HepG2 (cell line): Measurements from ENCODE around the gene TGM5. TPM values are rescaled to one million over a fixed set of nuclear protein-coding genes. Genes with fewer than 3 reads are reported as not detected.

ENCODE experiments used
- ATAC-seq: fragments of 200-7000 bp; cut with Tn5 transposase; 3 replicates; pipeline ENCODE4 v1.9.1; 2020; ENCODE audit warnings: mild to moderate bottlenecking, moderate library complexity
- BruUV-seq: library from RNA; stranded (reverse); fragments of 400-500 nt; replicated peaks from 2 replicates; lab custom pipeline; 2021; lab: Mats Ljungman, UMichigan
- CTCF ChIA-PET: fragments of 300-600 bp; formaldehyde crosslinking; extraction: SDS; loops from one replicate; lab custom pipeline; 2021; ENCODE audit warnings: low total read pairs, inconsistent platforms, low intra/inter-chr PET ratio; lab: Yijun Ruan, JAX
- POLR2A ChIA-PET: fragments of 350-600 bp; sonication (Branson Sonifier 250); formaldehyde crosslinking; loops from one replicate; lab custom pipeline; 2020; ENCODE audit warnings: antibody characterized with exemption, inconsistent platforms; lab: Yijun Ruan, JAX
- DNase-seq: peaks from one replicate; pipeline ENCODE4 v3.0.0-alpha.2; 2015; ENCODE audit warnings: low spot score
- FAIRE-seq: peaks from 3 replicates; lab custom pipeline; 2011; peaks lifted over from hg19 to GRCh38; lab: Jason Lieb, UNC
- H2AFZ ChIP-seq: one replicate; pipeline ENCODE4 v1.6.1; 2011; ENCODE audit warnings: low read length, inconsistent platforms
- H3K27ac ChIP-seq: fragments of 300-600 bp; 3 replicates; pipeline ENCODE4 v1.8.0; 2011; ENCODE audit warnings: mixed run types, mild to moderate bottlenecking, mixed read lengths, low read length, inconsistent platforms; ENCODE audit not compliant: insufficient read depth; ENCODE audit errors: extremely low read length
- H3K27me3 ChIP-seq, 2 experiments: fragments of 200-600 bp in 1 of 2; 2 replicates in 1 of 2; 3 replicates in 1 of 2; pipeline versions ENCODE4 v1.6.0 to v1.8.0; 2011; ENCODE audit warnings: low read length in 2 of 2, mild to moderate bottlenecking in 2 of 2, moderate library complexity in 2 of 2, inconsistent platforms in 1 of 2; ENCODE audit not compliant: insufficient read depth in 2 of 2, control insufficient read depth in 1 of 2
- H3K36me3 ChIP-seq, 2 experiments: fragments of 200-600 bp in 1 of 2; replicated peaks in 1 of 2; 2 replicates in 1 of 2; 3 replicates in 1 of 2; pipeline versions ENCODE4 v1.5.1 to v1.8.0; 2011; ENCODE audit warnings: low read length in 2 of 2, inconsistent platforms in 1 of 2; ENCODE audit not compliant: insufficient read depth in 2 of 2, control insufficient read depth in 1 of 2
- H3K4me1 ChIP-seq: 2 replicates; pipeline ENCODE4 v1.5.1; 2012; ENCODE audit warnings: low read length, inconsistent platforms; ENCODE audit not compliant: insufficient read depth
- H3K4me2 ChIP-seq: 2 replicates; pipeline ENCODE4 v1.6.0; 2011; ENCODE audit warnings: low read depth, low read length, inconsistent platforms
- H3K4me3 ChIP-seq, 3 experiments: fragments of 200-600 bp in 1 of 3; sonication (generic), shearing (Covaris generic) in 1 of 3; replicated peaks in 1 of 3; 2 replicates each; pipeline ENCODE4 v1.5.1; 2011 to 2016; ENCODE audit warnings: low read length in 3 of 3, inconsistent platforms in 2 of 3, low read depth in 2 of 3, mild to moderate bottlenecking in 2 of 3, control low read depth in 1 of 3, mixed read lengths in 1 of 3; ENCODE audit not compliant: insufficient read depth in 1 of 3
- H3K79me2 ChIP-seq: one replicate; pipeline ENCODE4 v1.6.1; 2011; ENCODE audit warnings: low read length, inconsistent platforms; ENCODE audit not compliant: insufficient read depth
- H3K9ac ChIP-seq: 2 replicates; pipeline ENCODE4 v1.6.0; 2011; ENCODE audit warnings: mild to moderate bottlenecking, low read depth, low read length, inconsistent platforms; ENCODE audit not compliant: insufficient read depth
- H3K9me3 ChIP-seq: 2 replicates; pipeline ENCODE4 v1.5.1; 2012; ENCODE audit warnings: mild to moderate bottlenecking, low read length
- H4K20me1 ChIP-seq: 2 replicates; pipeline ENCODE4 v1.6.0; 2011; ENCODE audit warnings: inconsistent platforms, mild to moderate bottlenecking, low read length, moderate library complexity; ENCODE audit not compliant: insufficient read depth
- AGO2 ChIP-seq: fragments of 200-400 bp; formaldehyde crosslinking; optimal IDR thresholded peaks from 2 replicates; pipeline ENCODE3; 2017; ENCODE audit warnings: mild to moderate bottlenecking, low read depth, low read length, moderate library complexity
- DR1 ChIP-seq: sonication (generic); formaldehyde crosslinking; IDR thresholded peaks from 2 replicates; pipeline ENCODE4 v1.8.0; 2021; ENCODE audit warnings: mild to moderate bottlenecking, missing genetic modification reagents, inconsistent platforms
- GTF2F1 ChIP-seq: fragments of 150-350 bp; IDR thresholded peaks from 2 replicates; pipeline ENCODE4 v1.6.1; 2014; ENCODE audit warnings: low read length
- KLF16 ChIP-seq, 2 experiments: sonication (generic) in 1 of 2; formaldehyde crosslinking in 1 of 2; IDR thresholded peaks; 2 replicates each; pipeline versions ENCODE4 v1.6.1 to v1.8.0; 2016 to 2023; ENCODE audit warnings: missing genetic modification reagents in 2 of 2, missing compliant biosample characterization in 1 of 2
- RAD21 ChIP-seq: fragments of 450-650 bp; formaldehyde crosslinking; IDR thresholded peaks from 2 replicates; pipeline ENCODE4 v1.5.0; 2020; ENCODE audit warnings: mild to moderate bottlenecking
- ZNF230 ChIP-seq: sonication (generic); formaldehyde crosslinking; IDR thresholded peaks from 2 replicates; pipeline ENCODE4 v1.4.0; 2020; ENCODE audit warnings: mild to moderate bottlenecking, missing genetic modification reagents
- ZNF501 ChIP-seq: sonication (generic); formaldehyde crosslinking; IDR thresholded peaks from 2 replicates; pipeline ENCODE4 v1.5.1; 2020; ENCODE audit warnings: mild to moderate bottlenecking, moderate library complexity, missing genetic modification reagents
- ZNF556 ChIP-seq: sonication (generic); formaldehyde crosslinking; IDR thresholded peaks from 2 replicates; pipeline ENCODE4 v1.4.0; 2020; ENCODE audit warnings: mild to moderate bottlenecking, missing genetic modification reagents, borderline replicate concordance
- ZNF674 ChIP-seq: sonication (generic); formaldehyde crosslinking; IDR thresholded peaks from 2 replicates; pipeline ENCODE4 v1.5.0; 2020; ENCODE audit warnings: low read depth, mild to moderate bottlenecking, missing genetic modification reagents
- ZSCAN20 ChIP-seq: sonication (generic); formaldehyde crosslinking; IDR thresholded peaks from 2 replicates; pipeline ENCODE4 v1.4.0; 2020; ENCODE audit warnings: missing genetic modification reagents, mild to moderate bottlenecking, borderline replicate concordance
- WGBS: methylation state at CpG from one replicate; pipeline ENCODE4 v1.1.6; 2017; ENCODE audit warnings: low lambda C conversion rate; 5-methylcytosine and 5-hydroxymethylcytosine counted together
- in situ Hi-C: cut with HindIII; loops from 2 replicates; pipeline ENCODE4 v1.10.0; 2017; ENCODE audit warnings: low pct_unique_long_range_greater_than_20kb; ENCODE audit not compliant: extremely low pct_ligation_motif_present
- intact Hi-C: fragments of 100-400 bp; cut with micrococcal nuclease; formaldehyde crosslinking; loops from one replicate; pipeline ENCODE4 v1.10.0; 2022; ENCODE audit not compliant: unreplicated experiment
- polyA plus RNA-seq, 8 experiments: library from polyadenylated mRNA; depleted of rRNA in 3 of 8; stranded (reverse) in 7 of 8; unstranded in 1 of 8; fragments of >200 nt; fragmentation: Illumina TruSeq in 4 of 8; extraction: Trizol in 4 of 8; gene quantifications; 2 replicates each; pipeline versions ENCODE4 v1.2.1 to v1.2.3, GENCODE V29; 2011 to 2016; ENCODE audit warnings: low read depth in 4 of 8, missing spikeins in 1 of 8, mixed read lengths in 1 of 8; ENCODE audit not compliant: insufficient read depth in 1 of 8
- total RNA-seq, 5 experiments: library from RNA; depleted of rRNA; stranded (reverse); fragments of >200 nt; fragmentation: Illumina TruSeq; extraction: Trizol; gene quantifications; 2 replicates each; pipeline ENCODE4 v1.2.3, GENCODE V29; 2016; ENCODE audit warnings: low read depth in 1 of 5
- TF ChIP-seq, protein P1 (sequence below): sonication (generic); formaldehyde crosslinking; IDR thresholded peaks from 2 replicates; pipeline ENCODE4 v1.5.0; 2020; ENCODE audit warnings: mild to moderate bottlenecking, missing genetic modification reagents
- TF ChIP-seq, protein P2 (sequence below): sonication (generic); formaldehyde crosslinking; IDR thresholded peaks from 2 replicates; pipeline ENCODE4 v1.5.1; 2020; ENCODE audit warnings: mild to moderate bottlenecking, missing genetic modification reagents

The TGM5 gene
- total and polyA plus RNA-seq, 2 of the 13 experiments (the other 11 are each of a cell fraction or from before 2014, with no cell fraction given) = 0.18 to 0.65 TPM

DNA sequence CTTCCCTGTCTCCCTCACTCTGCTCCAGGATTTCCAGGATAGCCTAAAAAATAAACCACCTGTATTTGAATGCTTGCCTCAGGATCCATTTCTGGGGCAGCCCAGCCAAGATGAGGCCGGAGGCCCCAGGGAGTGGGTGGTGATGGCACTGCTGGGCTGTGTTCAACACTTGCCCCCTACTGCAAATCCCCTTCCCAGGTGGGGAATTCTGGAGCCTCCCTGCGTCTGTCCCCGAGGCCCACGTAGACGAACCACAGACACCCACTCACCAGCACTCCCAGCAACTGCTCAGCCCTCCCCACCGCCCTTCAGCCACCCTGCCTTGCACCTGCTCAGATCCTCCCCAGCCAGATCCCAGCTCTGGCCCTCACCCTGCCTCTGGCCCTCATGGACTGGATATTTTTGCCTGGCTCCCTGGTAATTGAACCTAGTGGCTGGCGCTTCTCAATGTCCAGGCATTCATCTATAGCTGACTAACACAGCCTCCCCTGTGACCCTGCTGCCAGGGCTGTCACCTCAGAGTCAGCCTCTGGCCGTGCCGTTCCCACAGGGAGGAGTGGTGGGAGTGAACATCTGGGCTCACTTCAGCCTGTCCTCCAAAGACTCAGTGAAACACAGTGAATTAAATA is 28.8 kb downstream of the TGM5 start:
- in situ Hi-C loops (loop anchor here (10.0 kb wide), 1 partner anchor 47 kb away; no protein-coding TSS in a partner anchor), intact Hi-C loops (no loop called here)
- H3K9ac ChIP-seq = no peak overlapping the region
- ChIA-PET CTCF (interaction anchor here (0.8 kb wide), 1 partner anchor 48 kb away, joined by 3 read pairs; no protein-coding TSS in a partner anchor), POLR2A (no interaction called here)
- no peak overlapping the region for H3K4me3 ChIP-seq
- TF ChIP-seq, protein P1, sequence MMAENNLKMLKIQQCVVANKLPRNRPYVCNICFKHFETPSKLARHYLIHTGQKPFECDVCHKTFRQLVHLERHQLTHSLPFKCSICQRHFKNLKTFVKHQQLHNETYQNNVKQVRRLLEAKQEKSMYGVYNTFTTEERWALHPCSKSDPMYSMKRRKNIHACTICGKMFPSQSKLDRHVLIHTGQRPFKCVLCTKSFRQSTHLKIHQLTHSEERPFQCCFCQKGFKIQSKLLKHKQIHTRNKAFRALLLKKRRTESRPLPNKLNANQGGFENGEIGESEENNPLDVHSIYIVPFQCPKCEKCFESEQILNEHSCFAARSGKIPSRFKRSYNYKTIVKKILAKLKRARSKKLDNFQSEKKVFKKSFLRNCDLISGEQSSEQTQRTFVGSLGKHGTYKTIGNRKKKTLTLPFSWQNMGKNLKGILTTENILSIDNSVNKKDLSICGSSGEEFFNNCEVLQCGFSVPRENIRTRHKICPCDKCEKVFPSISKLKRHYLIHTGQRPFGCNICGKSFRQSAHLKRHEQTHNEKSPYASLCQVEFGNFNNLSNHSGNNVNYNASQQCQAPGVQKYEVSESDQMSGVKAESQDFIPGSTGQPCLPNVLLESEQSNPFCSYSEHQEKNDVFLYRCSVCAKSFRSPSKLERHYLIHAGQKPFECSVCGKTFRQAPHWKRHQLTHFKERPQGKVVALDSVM (CRISPR knock-in tag) = 0 out of 2 replicates have a peak, but pooled peaks have one; percentile 1
- no peak for TF ChIP-seq KLF16 (CRISPR knock-in tag; IDR thresholded peaks at IDR 0.05)
- ATAC-seq (peak; percentile 48), DNase-seq (no peak), FAIRE-seq (no peak)
- no peaks in the 10 kb centered on the region for H3K36me3 ChIP-seq
- H3K27ac ChIP-seq = no peak overlapping the region
- H2AFZ ChIP-seq = no peak overlapping the region
- no peaks in the 10 kb centered on the region for H3K79me2 ChIP-seq
- no peaks in the 10 kb centered on the region for H3K9me3 ChIP-seq
- H3K27me3 ChIP-seq = peaks cover 1 to 19% of the 10 kb centered on the region in 2 experiments; a peak in 4 of 5 replicates
- WGBS = 9% methylated on average over 9 of the region's 9 CpGs
- H4K20me1 ChIP-seq = no peaks in the 10 kb centered on the region
- peaks cover 27% of the 10 kb centered on the region for H3K4me1 ChIP-seq
- BruUV-seq = no TSS peak
- no peak overlapping the region; the same call in 1 of the 2 replicates for H3K4me2 ChIP-seq

DNA sequence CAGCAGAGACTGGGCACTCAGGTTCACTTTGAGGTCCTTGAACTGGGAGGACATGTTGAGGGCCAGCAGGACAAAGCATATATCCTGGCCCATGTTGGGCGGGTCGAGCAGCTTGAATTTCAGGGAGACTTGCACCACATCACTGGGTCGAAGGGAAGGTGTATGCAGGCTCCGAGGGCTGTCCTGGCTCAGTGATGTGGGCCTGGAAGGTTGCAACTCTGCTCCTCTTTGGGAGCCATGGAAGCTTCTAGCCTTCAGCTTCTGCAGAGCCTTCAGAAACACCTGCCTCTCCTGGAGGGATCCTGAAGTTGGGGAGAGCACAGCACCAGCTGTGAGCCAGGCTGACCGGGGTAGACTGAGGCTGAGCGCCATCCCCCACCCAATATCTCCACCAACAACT is 31.2 kb downstream of the TGM5 start:
- no peaks in the 10 kb centered on the region for H4K20me1 ChIP-seq
- ATAC-seq (no peak), FAIRE-seq (no peak), DNase-seq (no peak)
- in situ Hi-C loops = loop anchor here (10.0 kb wide), 1 partner anchor 49 kb away; no protein-coding TSS in a partner anchor
- no peak overlapping the region for H3K4me3 ChIP-seq
- no TSS peak for BruUV-seq
- ChIA-PET POLR2A (no interaction called here), CTCF (no interaction called here)
- H3K9me3 ChIP-seq = no peaks in the 10 kb centered on the region
- no peaks in the 10 kb centered on the region for H3K36me3 ChIP-seq
- H2AFZ ChIP-seq = no peak overlapping the region
- intact Hi-C loops = no loop called here
- no peak overlapping the region for H3K9ac ChIP-seq
- H3K79me2 ChIP-seq = no peaks in the 10 kb centered on the region
- H3K27ac ChIP-seq = no peak overlapping the region
- H3K27me3 ChIP-seq = peaks cover 1 to 17% of the 10 kb centered on the region in 2 experiments; a peak in 3 of 5 replicates
- peaks cover 35% of the 10 kb centered on the region for H3K4me1 ChIP-seq
- WGBS = 20% methylated on average over 4 of the region's 6 CpGs
- no peak overlapping the region for H3K4me2 ChIP-seq
- TF ChIP-seq RAD21 (CRISPR knock-in tag) = no peak
- TF ChIP-seq DR1 (CRISPR knock-in tag) = no peak
- no peak for TF ChIP-seq GTF2F1
- TF ChIP-seq ZNF556 (CRISPR knock-in tag) = no peak
- no peak for TF ChIP-seq ZNF674 (CRISPR knock-in tag)
- TF ChIP-seq, protein P2, sequence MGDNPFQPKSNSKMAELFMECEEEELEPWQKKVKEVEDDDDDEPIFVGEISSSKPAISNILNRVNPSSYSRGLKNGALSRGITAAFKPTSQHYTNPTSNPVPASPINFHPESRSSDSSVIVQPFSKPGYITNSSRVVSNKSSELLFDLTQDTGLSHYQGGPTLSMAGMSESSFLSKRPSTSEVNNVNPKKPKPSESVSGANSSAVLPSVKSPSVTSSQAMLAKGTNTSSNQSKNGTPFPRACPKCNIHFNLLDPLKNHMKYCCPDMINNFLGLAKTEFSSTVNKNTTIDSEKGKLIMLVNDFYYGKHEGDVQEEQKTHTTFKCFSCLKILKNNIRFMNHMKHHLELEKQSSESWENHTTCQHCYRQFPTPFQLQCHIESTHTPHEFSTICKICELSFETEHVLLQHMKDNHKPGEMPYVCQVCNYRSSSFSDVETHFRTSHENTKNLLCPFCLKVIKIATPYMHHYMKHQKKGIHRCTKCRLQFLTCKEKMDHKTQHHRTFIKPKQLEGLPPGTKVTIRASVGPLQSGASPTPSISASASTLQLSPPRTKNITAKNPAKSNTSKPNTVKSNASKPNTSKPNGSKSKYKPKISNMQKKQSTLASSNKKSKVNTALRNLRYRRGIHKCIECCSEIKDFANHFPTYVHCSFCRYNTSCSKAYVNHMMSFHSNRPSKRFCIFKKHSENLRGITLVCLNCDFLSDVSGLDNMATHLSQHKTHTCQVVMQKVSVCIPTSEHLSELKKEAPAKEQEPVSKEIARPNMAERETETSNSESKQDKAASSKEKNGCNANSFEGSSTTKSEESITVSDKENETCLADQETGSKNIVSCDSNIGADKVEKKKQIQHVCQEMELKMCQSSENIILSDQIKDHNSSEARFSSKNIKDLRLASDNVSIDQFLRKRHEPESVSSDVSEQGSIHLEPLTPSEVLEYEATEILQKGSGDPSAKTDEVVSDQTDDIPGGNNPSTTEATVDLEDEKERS = no peak
- TF ChIP-seq ZNF230 = no peak
- TF ChIP-seq AGO2 = no peak
- no peak for TF ChIP-seq ZSCAN20
- no peak for TF ChIP-seq ZNF501 (CRISPR knock-in tag)
